Calu3 (cell line): ENCODE results near the gene PDLIM5. TPM values are rescaled to one million over a fixed set of nuclear protein-coding genes. Genes with fewer than 3 reads are reported as not detected.

Experiments
- BruUV-seq: library from RNA; stranded (reverse); fragments of 400-500 nt; replicated peaks from 2 replicates; lab custom pipeline; 2021; lab: Mats Ljungman, UMichigan
- CTCF ChIA-PET: fragments of 300-600 bp; sonication (Branson Sonifier 250); formaldehyde crosslinking; loops from one replicate; lab custom pipeline; 2022; ENCODE audit warnings: antibody characterized with exemption; lab: Charles Lee
- DNase-seq: peaks from one replicate; pipeline ENCODE4 v3.0.0; 2022
- H3K27ac Mint-ChIP-seq: one replicate; pipeline ENCODE4 v1.8.0; 2022; ENCODE audit warnings: mixed read lengths; ENCODE audit not compliant: unreplicated experiment
- H3K27me3 Mint-ChIP-seq: one replicate; pipeline ENCODE4 v1.8.0; 2022; ENCODE audit warnings: mixed read lengths; ENCODE audit not compliant: unreplicated experiment
- H3K36me3 Mint-ChIP-seq: one replicate; pipeline ENCODE4 v1.8.0; 2022; ENCODE audit warnings: mild to moderate bottlenecking, moderate library complexity, mixed read lengths; ENCODE audit not compliant: insufficient read depth, unreplicated experiment
- H3K4me1 Mint-ChIP-seq: one replicate; pipeline ENCODE4 v1.8.0; 2022; ENCODE audit warnings: mild to moderate bottlenecking, low read depth, mixed read lengths; ENCODE audit not compliant: unreplicated experiment
- H3K4me3 Mint-ChIP-seq: one replicate; pipeline ENCODE4 v1.8.0; 2022; ENCODE audit warnings: mild to moderate bottlenecking, low read depth, moderate library complexity, mixed read lengths; ENCODE audit not compliant: unreplicated experiment
- H3K9me3 Mint-ChIP-seq: one replicate; pipeline ENCODE4 v1.8.0; 2022; ENCODE audit warnings: low read depth, mixed read lengths; ENCODE audit not compliant: unreplicated experiment
- CTCF ChIP-seq: fragments of 200-600 bp; IDR thresholded peaks from one replicate; pipeline ENCODE4 v1.8.0; 2022; ENCODE audit warnings: antibody characterized with exemption; ENCODE audit not compliant: unreplicated experiment
- intact Hi-C: fragments of 100-400 bp; cut with micrococcal nuclease; formaldehyde crosslinking; loops from one replicate; pipeline ENCODE4 v1.10.0; 2022; ENCODE audit not compliant: unreplicated experiment
- total RNA-seq: library from RNA; stranded (reverse); gene quantifications from 2 replicates; pipeline ENCODE4 v1.2.3, GENCODE V29; 2022

The PDLIM5 gene
- total RNA-seq, 1 experiment from 2014 or later, result 122 TPM

GRCh38 chr4:94416335-94416734 lies 35.4 kb upstream of the PDLIM5 start:
- CTCF ChIA-PET, result no interaction called here
- H3K9me3 Mint-ChIP-seq, result no peaks in the 10 kb centered on the region
- H3K4me1 Mint-ChIP-seq, result peaks cover 35% of the 10 kb centered on the region

GRCh38 chr4:94416981-94417380 lies 34.8 kb upstream of the PDLIM5 start:
- no peaks in the 10 kb centered on the region for H3K9me3 Mint-ChIP-seq
- no peak for TF ChIP-seq CTCF
- H3K27ac Mint-ChIP-seq, result no peak overlapping the region
- H3K27me3 Mint-ChIP-seq, result no peaks in the 10 kb centered on the region
- no peak overlapping the region for H3K4me3 Mint-ChIP-seq
- intact Hi-C loops, result no loop called here
- DNase-seq, result no peak
- BruUV-seq, result no TSS peak
- CTCF ChIA-PET, result no interaction called here
- H3K36me3 Mint-ChIP-seq, result no peaks in the 10 kb centered on the region
- H3K4me1 Mint-ChIP-seq, result peaks cover 32% of the 10 kb centered on the region

More at GRCh38 chr4:94416335-94416734, 35.4 kb upstream of the PDLIM5 start:
- Mint-ChIP-seq H3K36me3 (no peaks in the 10 kb centered on the region), H3K27me3 (no peaks in the 10 kb centered on the region), H3K27ac (no peak overlapping the region), H3K4me3 (no peak overlapping the region)
- no peak for TF ChIP-seq CTCF
- DNase-seq, result no peak
- intact Hi-C loops, result no loop called here
- BruUV-seq, result no TSS peak

DNA sequence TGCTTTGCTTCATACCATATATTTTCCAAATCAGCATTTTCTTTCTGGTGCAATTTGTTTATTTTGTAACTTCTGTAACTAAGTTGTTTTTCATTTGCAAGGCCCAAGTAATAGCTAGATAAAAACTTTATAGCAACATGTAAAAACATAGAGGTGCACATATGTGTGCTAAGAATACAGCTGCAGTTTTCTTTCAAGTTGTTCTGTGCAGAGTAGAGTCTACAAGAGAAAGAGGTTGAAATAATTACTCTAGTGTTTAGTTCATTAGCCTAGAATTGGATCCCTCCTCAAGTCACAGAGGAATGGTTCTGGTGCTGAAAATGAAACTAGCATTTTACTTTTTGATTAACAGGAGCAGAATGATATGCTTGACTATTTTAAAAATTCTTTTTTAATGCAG lies 32.2 kb upstream of the PDLIM5 start:
- intact Hi-C loops, result no loop called here
- CTCF ChIA-PET, result no interaction called here
- Mint-ChIP-seq H3K4me3 (no peak overlapping the region), H3K27me3 (no peaks in the 10 kb centered on the region), H3K27ac (no peak overlapping the region), H3K9me3 (peaks cover 4% of the 10 kb centered on the region), H3K4me1 (peaks cover 9% of the 10 kb centered on the region), H3K36me3 (no peaks in the 10 kb centered on the region)
- no peak for TF ChIP-seq CTCF
- DNase-seq, result no peak
- no TSS peak for BruUV-seq

DNA sequence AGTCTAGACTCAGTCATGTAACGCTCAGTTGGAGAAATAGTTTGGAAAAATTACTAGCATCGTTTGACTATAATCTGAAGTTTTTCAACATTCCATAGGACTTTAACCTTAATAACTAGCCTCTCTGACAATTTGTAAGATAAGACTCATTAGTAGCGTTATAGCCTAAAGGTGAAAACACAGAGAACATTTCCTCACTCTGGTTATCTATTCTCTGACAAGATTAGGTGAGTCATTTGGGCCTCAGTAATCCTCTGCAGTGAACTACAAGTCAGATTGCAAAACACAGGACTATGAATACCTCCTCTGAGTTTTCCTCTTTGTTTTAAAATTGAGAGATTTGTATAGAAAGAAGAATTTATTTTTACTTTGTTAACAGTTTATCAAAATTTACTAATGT lies 31.8 kb upstream of the PDLIM5 start:
- no peak overlapping the region for H3K4me3 Mint-ChIP-seq
- H3K27me3 Mint-ChIP-seq, result no peaks in the 10 kb centered on the region
- CTCF ChIA-PET, result no interaction called here
- H3K36me3 Mint-ChIP-seq, result no peaks in the 10 kb centered on the region
- no peak overlapping the region for H3K27ac Mint-ChIP-seq
- intact Hi-C loops, result no loop called here
- BruUV-seq, result no TSS peak
- no peak for DNase-seq
- TF ChIP-seq CTCF, result no peak
- peaks cover 4% of the 10 kb centered on the region for H3K9me3 Mint-ChIP-seq
- H3K4me1 Mint-ChIP-seq, result peaks cover 9% of the 10 kb centered on the region
